ENCODE data around the gene CADPS2.

The CADPS2 gene

DNA sequence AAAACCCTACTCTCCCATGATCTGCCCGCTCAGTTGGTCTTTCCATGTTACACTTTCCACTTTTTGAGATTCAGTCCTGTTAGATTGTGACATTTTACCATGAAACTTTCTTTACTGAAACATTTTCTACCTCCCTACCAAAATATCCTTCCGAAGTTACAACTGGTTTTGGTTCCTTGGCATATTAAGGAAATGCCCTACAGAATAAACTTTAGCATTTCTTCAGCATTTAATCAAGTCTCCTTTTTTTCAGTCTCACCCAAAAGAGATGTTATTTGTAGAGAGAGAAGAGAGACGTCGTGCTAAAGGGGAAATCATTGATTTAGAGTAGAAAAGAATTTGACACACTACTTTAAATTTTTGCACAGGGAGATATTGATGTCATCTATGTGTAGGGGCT lies 572.0 kb downstream of the CADPS2 start:
- no peaks in the 10 kb centered on the region for H3K9me2 ChIP-seq (replicated peaks; ENCODE audit: low read depth, low read length)
- no peaks in the 10 kb centered on the region for H3K4me1 ChIP-seq (ENCODE audit: insufficient read depth, low read length, poor library complexity, severe bottlenecking)

DNA sequence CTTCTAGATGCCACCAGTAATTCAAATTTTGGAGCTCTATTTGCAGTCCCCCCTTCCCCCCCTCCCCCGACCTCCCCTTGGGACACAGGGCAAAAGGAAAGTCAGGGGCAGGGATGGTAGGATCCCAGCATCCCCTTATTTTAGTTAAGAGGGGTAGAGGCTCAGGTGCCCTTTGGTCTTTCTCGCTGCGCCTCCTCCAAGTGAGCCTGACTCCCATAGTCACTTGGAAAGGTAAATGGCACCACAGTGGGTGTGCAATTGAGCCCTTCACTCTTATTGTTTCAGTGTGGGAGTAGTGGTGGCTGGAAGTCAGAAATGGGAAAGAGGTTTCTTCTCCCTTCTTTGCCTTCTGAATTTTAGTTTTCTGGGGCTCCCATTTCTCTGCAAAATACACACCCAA lies 573.5 kb downstream of the CADPS2 start:
- Histone ChIP-seq H3K9me2 (replicated peaks; ENCODE audit: low read depth, low read length) (no peaks in the 10 kb centered on the region), H3K27me3 (ENCODE audit: insufficient read depth, low read length, poor library complexity, severe bottlenecking) (no peaks in the 10 kb centered on the region), H3K4me2 (ENCODE audit: low read depth, low read length, poor library complexity, severe bottlenecking) (no peak overlapping the region), H3K4me1 (ENCODE audit: insufficient read depth, low read length, poor library complexity, severe bottlenecking) (no peaks in the 10 kb centered on the region), H2AFZ (ENCODE audit: low read length) (no peak overlapping the region), H3K36me3 (ENCODE audit: insufficient read depth, low read length) (no peaks in the 10 kb centered on the region), H3F3A (ENCODE audit: low read depth) (no peaks in the 10 kb centered on the region), H3K4me3 (ENCODE audit: low read length, poor library complexity, severe bottlenecking) (no peak overlapping the region), H3K9ac (ENCODE audit: low read depth, low read length, poor library complexity, severe bottlenecking) (no peak overlapping the region), H3K9me3 (ENCODE audit: insufficient read depth, low read depth, low read length) (no peaks in the 10 kb centered on the region; the same call in 1 of the 2 replicates), H4K20me1 (ENCODE audit: insufficient read depth, low read length, poor library complexity, severe bottlenecking) (no peaks in the 10 kb centered on the region), H3K79me2 (ENCODE audit: insufficient read depth, low read length) (no peaks in the 10 kb centered on the region)
- TF ChIP-seq EZH2phosphoT487 (IDR thresholded peaks at IDR 0.05; ENCODE audit: borderline replicate concordance) = no peak
- TF ChIP-seq, protein P1, sequence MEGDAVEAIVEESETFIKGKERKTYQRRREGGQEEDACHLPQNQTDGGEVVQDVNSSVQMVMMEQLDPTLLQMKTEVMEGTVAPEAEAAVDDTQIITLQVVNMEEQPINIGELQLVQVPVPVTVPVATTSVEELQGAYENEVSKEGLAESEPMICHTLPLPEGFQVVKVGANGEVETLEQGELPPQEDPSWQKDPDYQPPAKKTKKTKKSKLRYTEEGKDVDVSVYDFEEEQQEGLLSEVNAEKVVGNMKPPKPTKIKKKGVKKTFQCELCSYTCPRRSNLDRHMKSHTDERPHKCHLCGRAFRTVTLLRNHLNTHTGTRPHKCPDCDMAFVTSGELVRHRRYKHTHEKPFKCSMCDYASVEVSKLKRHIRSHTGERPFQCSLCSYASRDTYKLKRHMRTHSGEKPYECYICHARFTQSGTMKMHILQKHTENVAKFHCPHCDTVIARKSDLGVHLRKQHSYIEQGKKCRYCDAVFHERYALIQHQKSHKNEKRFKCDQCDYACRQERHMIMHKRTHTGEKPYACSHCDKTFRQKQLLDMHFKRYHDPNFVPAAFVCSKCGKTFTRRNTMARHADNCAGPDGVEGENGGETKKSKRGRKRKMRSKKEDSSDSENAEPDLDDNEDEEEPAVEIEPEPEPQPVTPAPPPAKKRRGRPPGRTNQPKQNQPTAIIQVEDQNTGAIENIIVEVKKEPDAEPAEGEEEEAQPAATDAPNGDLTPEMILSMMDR (conservative IDR thresholded peaks at IDR 0.05; ENCODE audit: low read length) = no peak

More for the DNA sequence above, 572.0 kb downstream of the CADPS2 start:
- no peaks in the 10 kb centered on the region; the same call in 1 of the 2 replicates for H3K9me3 ChIP-seq (ENCODE audit: insufficient read depth, low read depth, low read length)
- TF ChIP-seq, protein P1 (conservative IDR thresholded peaks at IDR 0.05; ENCODE audit: low read length) = no peak
- no peak for TF ChIP-seq EZH2phosphoT487 (IDR thresholded peaks at IDR 0.05; ENCODE audit: borderline replicate concordance)
- no peak overlapping the region for H3K4me3 ChIP-seq (ENCODE audit: low read length, poor library complexity, severe bottlenecking)
- H3K79me2 ChIP-seq (ENCODE audit: insufficient read depth, low read length) = no peaks in the 10 kb centered on the region
- H3K36me3 ChIP-seq (ENCODE audit: insufficient read depth, low read length) = no peaks in the 10 kb centered on the region
- H3K4me2 ChIP-seq (ENCODE audit: low read depth, low read length, poor library complexity, severe bottlenecking) = no peak overlapping the region
- H3K27me3 ChIP-seq (ENCODE audit: insufficient read depth, low read length, poor library complexity, severe bottlenecking) = no peaks in the 10 kb centered on the region
- H4K20me1 ChIP-seq (ENCODE audit: insufficient read depth, low read length, poor library complexity, severe bottlenecking) = no peaks in the 10 kb centered on the region
- H3F3A ChIP-seq (ENCODE audit: low read depth) = no peaks in the 10 kb centered on the region
- no peak overlapping the region for H2AFZ ChIP-seq (ENCODE audit: low read length)
- H3K9ac ChIP-seq (ENCODE audit: low read depth, low read length, poor library complexity, severe bottlenecking) = no peak overlapping the region

DNA sequence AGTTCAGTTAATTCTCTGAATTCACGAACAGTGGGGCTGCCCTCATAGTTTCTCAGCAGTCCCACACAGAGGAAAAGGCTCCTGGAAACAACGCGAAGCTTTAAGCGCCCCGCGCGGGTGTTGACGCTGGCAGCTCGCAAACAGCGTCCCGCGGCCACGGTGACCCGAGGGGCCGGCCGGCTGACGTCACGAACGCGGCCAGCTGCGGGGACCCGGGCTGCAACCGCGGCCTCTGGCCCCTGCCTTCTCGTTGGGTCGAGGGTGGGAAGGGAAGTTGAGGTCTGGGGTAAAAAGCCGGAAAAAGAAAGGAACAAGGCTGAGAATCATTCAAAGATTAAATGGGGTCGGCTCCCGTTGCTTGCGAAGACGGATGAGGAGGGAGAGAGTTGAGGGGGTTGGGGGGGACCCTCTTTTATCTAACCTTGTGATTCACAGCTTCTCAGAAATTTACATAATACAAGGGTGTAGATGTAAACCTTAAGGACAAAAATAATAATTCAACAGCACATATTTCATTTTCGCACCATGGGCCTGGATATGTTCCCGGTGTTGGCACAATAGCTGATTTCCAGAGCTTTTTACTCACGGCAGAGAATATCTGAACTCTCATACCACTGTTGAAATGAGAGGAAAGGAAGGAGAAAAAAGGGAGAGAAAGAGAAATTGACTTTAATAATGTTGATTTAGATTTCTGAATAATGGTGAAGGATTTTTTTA lies 574.4 kb downstream of the CADPS2 start:
- Histone ChIP-seq H3K36me3 (ENCODE audit: insufficient read depth, low read length) (no peaks in the 10 kb centered on the region), H3K27me3 (ENCODE audit: insufficient read depth, low read length, poor library complexity, severe bottlenecking) (no peaks in the 10 kb centered on the region), H4K20me1 (ENCODE audit: insufficient read depth, low read length, poor library complexity, severe bottlenecking) (no peaks in the 10 kb centered on the region), H3K9ac (ENCODE audit: low read depth, low read length, poor library complexity, severe bottlenecking) (no peak overlapping the region), H3K9me2 (replicated peaks; ENCODE audit: low read depth, low read length) (no peaks in the 10 kb centered on the region), H3K9me3 (ENCODE audit: insufficient read depth, low read depth, low read length) (no peaks in the 10 kb centered on the region; the same call in 1 of the 2 replicates), H3F3A (ENCODE audit: low read depth) (no peaks in the 10 kb centered on the region), H3K4me2 (ENCODE audit: low read depth, low read length, poor library complexity, severe bottlenecking) (no peak overlapping the region), H3K4me3 (ENCODE audit: low read length, poor library complexity, severe bottlenecking) (no peak overlapping the region), H3K4me1 (ENCODE audit: insufficient read depth, low read length, poor library complexity, severe bottlenecking) (no peaks in the 10 kb centered on the region), H2AFZ (ENCODE audit: low read length) (no peak overlapping the region), H3K79me2 (ENCODE audit: insufficient read depth, low read length) (no peaks in the 10 kb centered on the region)
- TF ChIP-seq, protein P1 (conservative IDR thresholded peaks at IDR 0.05; ENCODE audit: low read length) = no peak
- no peak for TF ChIP-seq EZH2phosphoT487 (IDR thresholded peaks at IDR 0.05; ENCODE audit: borderline replicate concordance)

All from Loucy (cell line).